Smooth muscle cell of the brain vasculature (primary cell): ENCODE results near the gene SOX1.

Experiments
- DNase-seq: peaks from one replicate; pipeline ENCODE4 v3.0.0-alpha.2; 2012; ENCODE audit warnings: low read depth, low spot score

The SOX1 gene

GRCh38 chr13:112058941-112059340, 8.0 kb upstream of the SOX1 start:
- no peak for DNase-seq

- DNase-seq, result no peak
Observed at GRCh38 chr13:112059457-112060281, 7.3 kb upstream of the SOX1 start.

GRCh38 chr13:112060282-112060830, 6.6 kb upstream of the SOX1 start:
- no peak for DNase-seq

GRCh38 chr13:112060899-112061366, 6.0 kb upstream of the SOX1 start:
- DNase-seq, result no peak

GRCh38 chr13:112061367-112062061, 5.4 kb upstream of the SOX1 start:
- no peak for DNase-seq

- no peak for DNase-seq
Observed at GRCh38 chr13:112062072-112062567, 4.8 kb upstream of the SOX1 start.

GRCh38 chr13:112062571-112063570, 4.1 kb upstream of the SOX1 start:
- no peak for DNase-seq

- no peak for DNase-seq
Observed at GRCh38 chr13:112063807-112064206, 3.1 kb upstream of the SOX1 start.

GRCh38 chr13:112064222-112064621, 2.7 kb upstream of the SOX1 start:
- no peak for DNase-seq

- DNase-seq, result no peak
Observed at GRCh38 chr13:112065521-112065866, 1.5 kb upstream of the SOX1 start.

- DNase-seq, result no peak
Observed at GRCh38 chr13:112065867-112066623, 904 bp upstream of the SOX1 start.

GRCh38 chr13:112066624-112067004, 335 bp upstream of the SOX1 start:
- DNase-seq, result no peak

- DNase-seq, result no peak
Observed at GRCh38 chr13:112067871-112068539, 1.1 kb downstream of the SOX1 start.

- DNase-seq, result no peak
Observed at GRCh38 chr13:112068540-112069060, 1.7 kb downstream of the SOX1 start.

GRCh38 chr13:112069061-112069844, 2.3 kb downstream of the SOX1 start:
- no peak for DNase-seq

GRCh38 chr13:112069845-112070251, 2.9 kb downstream of the SOX1 start:
- no peak for DNase-seq

- DNase-seq, result no peak
Observed at GRCh38 chr13:112071102-112071722, 4.3 kb downstream of the SOX1 start.

GRCh38 chr13:112071723-112072533, 5.0 kb downstream of the SOX1 start:
- no peak for DNase-seq
